HEK293 (cell line): ENCODE measurements around the gene IL17C.

ENCODE experiments used
- CTCF ChIA-PET: fragments of 350-600 bp; formaldehyde crosslinking; extraction: SDS; loops from one replicate; lab custom pipeline; 2021; ENCODE audit warnings: antibody characterized with exemption; lab: Yijun Ruan, JAX
- POLR2A ChIA-PET: fragments of 300-600 bp; formaldehyde crosslinking; extraction: SDS; loops from one replicate; lab custom pipeline; 2020; ENCODE audit warnings: antibody characterized with exemption, inconsistent platforms; lab: Yijun Ruan, JAX
- H3K27ac ChIP-seq: fragments of 200-500 bp; sonication (Bioruptor generic); 2 replicates; pipeline ENCODE4 v1.5.1; 2014; ENCODE audit warnings: low read depth, low read length, control low read depth, inconsistent platforms; ENCODE audit errors: extremely low read depth
- H3K36me3 ChIP-seq, 2 experiments: fragments of 200-500 bp in 1 of 2; sonication (Bioruptor generic) in 1 of 2; 1 replicate in 1 of 2; 2 replicates in 1 of 2; pipeline ENCODE4 v1.5.1; 2014 to 2017; ENCODE audit warnings: inconsistent platforms in 2 of 2, low read length in 2 of 2; ENCODE audit not compliant: control insufficient read depth in 2 of 2, insufficient read depth in 1 of 2
- H3K4me1 ChIP-seq: fragments of 200-500 bp; sonication (Bioruptor generic); 2 replicates; pipeline ENCODE4 v1.5.1; 2014; ENCODE audit warnings: mild to moderate bottlenecking, low read length, inconsistent platforms; ENCODE audit not compliant: control insufficient read depth, insufficient read depth
- H3K4me3 ChIP-seq: 2 replicates; pipeline ENCODE4 v1.5.1; 2011; ENCODE audit warnings: low read depth, mild to moderate bottlenecking, control low read depth, low read length, moderate library complexity
- H3K9me3 ChIP-seq: fragments of 200-500 bp; sonication (Bioruptor generic); 2 replicates; pipeline ENCODE4 v1.5.1; 2014; ENCODE audit warnings: low read depth, low read length, inconsistent platforms; ENCODE audit not compliant: control insufficient read depth, insufficient read depth
- GLIS2 ChIP-seq: fragments of 450-650 bp; formaldehyde crosslinking; IDR thresholded peaks from 2 replicates; pipeline ENCODE4 v1.5.1; 2016; ENCODE audit warnings: missing biosample characterization, missing genetic modification characterization
- SCRT2 ChIP-seq: fragments of 450-650 bp; formaldehyde crosslinking; IDR thresholded peaks from 2 replicates; pipeline ENCODE4 v1.5.1; 2016; ENCODE audit warnings: missing biosample characterization, missing genetic modification characterization
- SP3 ChIP-seq: fragments of 450-650 bp; formaldehyde crosslinking; IDR thresholded peaks from 2 replicates; pipeline ENCODE4 v1.5.1; 2016; ENCODE audit warnings: missing biosample characterization, missing genetic modification characterization
- ZBTB17 ChIP-seq: fragments of 450-650 bp; formaldehyde crosslinking; IDR thresholded peaks from 2 replicates; pipeline ENCODE4 v1.5.1; 2016; ENCODE audit warnings: missing biosample characterization, missing genetic modification characterization
- ZBTB8A ChIP-seq: fragments of 450-650 bp; formaldehyde crosslinking; IDR thresholded peaks from 2 replicates; pipeline ENCODE4 v1.5.1; 2016; ENCODE audit warnings: missing biosample characterization, missing genetic modification characterization
- ZIC2 ChIP-seq: fragments of 450-650 bp; formaldehyde crosslinking; IDR thresholded peaks from 2 replicates; pipeline ENCODE4 v1.5.1; 2016; ENCODE audit warnings: missing biosample characterization, missing genetic modification characterization
- ZNF155 ChIP-seq: fragments of 450-650 bp; formaldehyde crosslinking; IDR thresholded peaks from 2 replicates; pipeline ENCODE4 v1.5.1; 2016; ENCODE audit warnings: missing biosample characterization, missing genetic modification characterization
- ZNF174 ChIP-seq: fragments of 450-650 bp; formaldehyde crosslinking; IDR thresholded peaks from 2 replicates; pipeline ENCODE4 v1.5.0; 2017; ENCODE audit warnings: missing biosample characterization, mild to moderate bottlenecking, missing genetic modification characterization
- ZNF19 ChIP-seq: fragments of 450-650 bp; formaldehyde crosslinking; IDR thresholded peaks from 2 replicates; pipeline ENCODE4; 2016; ENCODE audit warnings: missing biosample characterization, missing genetic modification characterization, low read depth
- ZNF335 ChIP-seq: fragments of 450-650 bp; formaldehyde crosslinking; conservative IDR thresholded peaks from 2 replicates; pipeline ENCODE4 v1.5.1; 2016; ENCODE audit warnings: missing biosample characterization, missing genetic modification characterization
- ZNF391 ChIP-seq: fragments of 450-650 bp; formaldehyde crosslinking; IDR thresholded peaks from 2 replicates; pipeline ENCODE4 v1.5.1; 2016; ENCODE audit warnings: low read depth, missing biosample characterization, missing genetic modification characterization, borderline replicate concordance
- ZNF561 ChIP-seq: fragments of 450-650 bp; IDR thresholded peaks from 2 replicates; pipeline ENCODE4 v1.5.1; 2018; ENCODE audit warnings: missing biosample characterization, missing genetic modification characterization, borderline replicate concordance
- ZNF585B ChIP-seq: fragments of 450-650 bp; formaldehyde crosslinking; IDR thresholded peaks from 2 replicates; pipeline ENCODE4 v1.5.1; 2016; ENCODE audit warnings: missing biosample characterization, missing genetic modification characterization
- ZNF701 ChIP-seq: fragments of 450-650 bp; formaldehyde crosslinking; IDR thresholded peaks from 2 replicates; pipeline ENCODE4 v1.5.1; 2016; ENCODE audit warnings: missing biosample characterization, missing genetic modification characterization
- ZNF768 ChIP-seq: fragments of 450-650 bp; formaldehyde crosslinking; IDR thresholded peaks from 2 replicates; pipeline ENCODE4 v1.5.1; 2018; ENCODE audit warnings: missing biosample characterization, mild to moderate bottlenecking, missing genetic modification characterization
- TF ChIP-seq, protein P1 (sequence below): fragments of 450-650 bp; formaldehyde crosslinking; IDR thresholded peaks from 2 replicates; pipeline ENCODE4 v1.5.1; 2016; ENCODE audit warnings: missing biosample characterization, missing genetic modification characterization
- TF ChIP-seq, protein P2 (sequence below): fragments of 450-650 bp; formaldehyde crosslinking; IDR thresholded peaks from 2 replicates; pipeline ENCODE4 v1.5.1; 2017; ENCODE audit warnings: missing biosample characterization, missing genetic modification characterization
- TF ChIP-seq, protein P3 (sequence below): fragments of 450-650 bp; formaldehyde crosslinking; IDR thresholded peaks from 2 replicates; pipeline ENCODE4 v1.5.1; 2016; ENCODE audit warnings: missing biosample characterization, missing genetic modification characterization
- TF ChIP-seq, protein P4 (sequence below): fragments of 450-650 bp; formaldehyde crosslinking; IDR thresholded peaks from 2 replicates; pipeline ENCODE4 v1.5.1; 2016; ENCODE audit warnings: missing biosample characterization, missing genetic modification characterization, low read depth
- TF ChIP-seq, protein P5 (sequence below): fragments of 450-650 bp; formaldehyde crosslinking; IDR thresholded peaks from 2 replicates; pipeline ENCODE4 v1.5.1; 2016; ENCODE audit warnings: missing biosample characterization, missing genetic modification characterization
- TF ChIP-seq, protein P6 (sequence below): fragments of 450-650 bp; formaldehyde crosslinking; IDR thresholded peaks from 2 replicates; pipeline ENCODE4 v1.5.1; 2016; ENCODE audit warnings: missing biosample characterization, missing genetic modification characterization

The IL17C gene

DNA sequence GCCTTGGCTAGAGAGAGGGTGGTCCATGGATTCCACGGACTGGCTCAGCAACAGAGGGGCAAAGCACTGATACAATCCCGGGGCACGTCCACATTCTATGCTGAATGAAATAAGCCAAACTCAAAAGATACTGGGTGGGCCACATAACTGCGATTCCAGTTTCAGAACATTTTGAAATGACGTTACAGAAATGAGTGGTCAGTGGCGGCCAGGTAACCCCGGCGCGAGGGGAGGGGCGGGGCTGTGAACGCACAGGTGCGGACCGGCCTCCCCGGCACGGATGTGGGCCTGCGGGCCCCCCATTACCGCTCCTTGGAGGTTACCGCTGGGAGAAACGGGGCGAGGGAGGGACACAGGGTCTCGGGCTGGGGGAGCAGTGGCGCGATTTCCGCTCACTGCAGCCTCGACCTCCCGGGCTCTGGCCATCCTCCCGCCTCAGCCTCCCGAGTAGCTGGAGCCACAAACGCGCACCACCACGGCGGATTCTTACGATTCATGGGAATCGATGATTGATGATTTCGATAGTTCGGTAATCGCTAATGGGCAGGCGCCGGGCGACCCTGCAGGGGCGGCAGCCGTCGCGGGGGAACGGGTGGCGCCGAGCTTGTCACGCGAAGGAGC is 24.0 kb downstream of the IL17C start (continued):
- no peak for TF ChIP-seq ZNF585B (tag by site-specific recombination)
- 0 out of 2 replicates have a peak, but pooled peaks have one; percentile 29 for TF ChIP-seq ZNF174 (tag by site-specific recombination)
- TF ChIP-seq, protein P1, sequence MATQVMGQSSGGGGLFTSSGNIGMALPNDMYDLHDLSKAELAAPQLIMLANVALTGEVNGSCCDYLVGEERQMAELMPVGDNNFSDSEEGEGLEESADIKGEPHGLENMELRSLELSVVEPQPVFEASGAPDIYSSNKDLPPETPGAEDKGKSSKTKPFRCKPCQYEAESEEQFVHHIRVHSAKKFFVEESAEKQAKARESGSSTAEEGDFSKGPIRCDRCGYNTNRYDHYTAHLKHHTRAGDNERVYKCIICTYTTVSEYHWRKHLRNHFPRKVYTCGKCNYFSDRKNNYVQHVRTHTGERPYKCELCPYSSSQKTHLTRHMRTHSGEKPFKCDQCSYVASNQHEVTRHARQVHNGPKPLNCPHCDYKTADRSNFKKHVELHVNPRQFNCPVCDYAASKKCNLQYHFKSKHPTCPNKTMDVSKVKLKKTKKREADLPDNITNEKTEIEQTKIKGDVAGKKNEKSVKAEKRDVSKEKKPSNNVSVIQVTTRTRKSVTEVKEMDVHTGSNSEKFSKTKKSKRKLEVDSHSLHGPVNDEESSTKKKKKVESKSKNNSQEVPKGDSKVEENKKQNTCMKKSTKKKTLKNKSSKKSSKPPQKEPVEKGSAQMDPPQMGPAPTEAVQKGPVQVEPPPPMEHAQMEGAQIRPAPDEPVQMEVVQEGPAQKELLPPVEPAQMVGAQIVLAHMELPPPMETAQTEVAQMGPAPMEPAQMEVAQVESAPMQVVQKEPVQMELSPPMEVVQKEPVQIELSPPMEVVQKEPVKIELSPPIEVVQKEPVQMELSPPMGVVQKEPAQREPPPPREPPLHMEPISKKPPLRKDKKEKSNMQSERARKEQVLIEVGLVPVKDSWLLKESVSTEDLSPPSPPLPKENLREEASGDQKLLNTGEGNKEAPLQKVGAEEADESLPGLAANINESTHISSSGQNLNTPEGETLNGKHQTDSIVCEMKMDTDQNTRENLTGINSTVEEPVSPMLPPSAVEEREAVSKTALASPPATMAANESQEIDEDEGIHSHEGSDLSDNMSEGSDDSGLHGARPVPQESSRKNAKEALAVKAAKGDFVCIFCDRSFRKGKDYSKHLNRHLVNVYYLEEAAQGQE, result no peak
- TF ChIP-seq ZNF768 (tag by site-specific recombination), result no peak
- no peak for TF ChIP-seq ZNF701 (tag by site-specific recombination)
- no peak for TF ChIP-seq ZBTB8A
- TF ChIP-seq ZBTB17, result peak; percentile 90
- TF ChIP-seq, protein P2, sequence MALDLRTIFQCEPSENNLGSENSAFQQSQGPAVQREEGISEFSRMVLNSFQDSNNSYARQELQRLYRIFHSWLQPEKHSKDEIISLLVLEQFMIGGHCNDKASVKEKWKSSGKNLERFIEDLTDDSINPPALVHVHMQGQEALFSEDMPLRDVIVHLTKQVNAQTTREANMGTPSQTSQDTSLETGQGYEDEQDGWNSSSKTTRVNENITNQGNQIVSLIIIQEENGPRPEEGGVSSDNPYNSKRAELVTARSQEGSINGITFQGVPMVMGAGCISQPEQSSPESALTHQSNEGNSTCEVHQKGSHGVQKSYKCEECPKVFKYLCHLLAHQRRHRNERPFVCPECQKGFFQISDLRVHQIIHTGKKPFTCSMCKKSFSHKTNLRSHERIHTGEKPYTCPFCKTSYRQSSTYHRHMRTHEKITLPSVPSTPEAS, result no peak
- TF ChIP-seq ZNF391 (tag by site-specific recombination), result no peak
- peak; percentile 29; the same call in 1 of the 2 replicates for TF ChIP-seq GLIS2 (tag by site-specific recombination)
- TF ChIP-seq ZIC2 (tag by site-specific recombination), result no peak

DNA sequence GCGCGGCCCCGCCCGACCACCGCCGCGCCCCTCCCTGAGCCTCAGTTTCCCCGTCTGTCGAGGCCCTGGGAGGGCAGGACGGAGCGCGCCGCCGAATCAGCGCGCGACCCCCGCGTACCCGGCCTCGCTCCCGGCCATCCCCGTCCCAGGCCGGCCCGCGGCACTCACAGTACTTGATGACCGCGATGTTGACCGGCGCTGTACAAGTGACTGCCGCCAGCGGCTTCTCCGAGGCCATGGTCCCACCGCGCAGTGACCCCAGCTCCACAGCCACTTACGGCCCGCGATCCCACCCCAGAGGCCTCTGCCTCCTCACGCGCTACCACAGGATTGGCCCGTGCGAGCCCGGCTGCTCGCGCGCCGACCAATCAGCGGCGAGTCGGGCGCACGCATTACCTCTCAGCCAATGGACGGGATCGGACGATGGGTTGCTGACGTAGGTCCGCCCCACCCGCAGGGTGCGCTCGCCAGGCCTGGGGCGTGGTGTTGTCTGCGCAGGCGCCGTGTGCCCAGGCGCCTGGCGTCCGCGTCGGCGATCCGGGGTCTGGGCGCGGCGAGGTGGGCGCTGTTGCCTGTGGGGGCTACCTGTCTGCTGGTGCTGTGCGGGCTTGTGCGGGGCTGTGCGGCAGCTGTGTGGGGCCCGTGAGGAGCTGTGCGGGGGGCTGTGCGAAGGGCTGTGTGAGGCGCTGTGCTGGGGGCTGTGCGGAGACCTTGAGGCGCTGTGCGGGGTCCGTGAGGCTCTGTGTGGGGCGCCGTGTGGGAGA is 24.7 kb downstream of the IL17C start, which contains the start of gene MVD:
Gene MVD, minus strand, starts transcription at position 249 of the 764 bp plus-strand sequence. Its CDS starts 11 bp downstream, at position 238.
- ChIA-PET CTCF (interaction anchor here (0.6 to 4.1 kb wide), 4 partner anchors 9 to 74 kb away, joined by 3 to 12 read pairs (median 6); no protein-coding TSS in a partner anchor), POLR2A (interaction anchor here (0.6 to 1.3 kb wide), 11 partner anchors 10 to 194 kb away, joined by 3 to 7 read pairs (median 3); partner anchors contain the start of genes CTU2, RNF166, TRAPPC2L and ZC3H18)
- Histone ChIP-seq H3K27ac (peak within 1 kb of the TSS; percentile 79), H3K4me1 (no peaks in the 10 kb centered on the region), H3K36me3 (peaks cover 0 to 2% of the 10 kb centered on the region in 2 experiments; a peak in 1 of 3 replicates), H3K9me3 (no peaks in the 10 kb centered on the region), H3K4me3 (peak within 1 kb of the TSS; percentile 96)
- TF ChIP-seq SP3 (tag by site-specific recombination) (peak; percentile 89), SCRT2 (tag by site-specific recombination) (peak; percentile 18; the same call in 1 of the 2 replicates), ZNF19 (no peak), ZNF155 (no peak), ZNF335 (tag by site-specific recombination) (peak; percentile 90), ZNF561 (tag by site-specific recombination) (0 out of 2 replicates have a peak, but pooled peaks have one; percentile 52)
- TF ChIP-seq, protein P3, sequence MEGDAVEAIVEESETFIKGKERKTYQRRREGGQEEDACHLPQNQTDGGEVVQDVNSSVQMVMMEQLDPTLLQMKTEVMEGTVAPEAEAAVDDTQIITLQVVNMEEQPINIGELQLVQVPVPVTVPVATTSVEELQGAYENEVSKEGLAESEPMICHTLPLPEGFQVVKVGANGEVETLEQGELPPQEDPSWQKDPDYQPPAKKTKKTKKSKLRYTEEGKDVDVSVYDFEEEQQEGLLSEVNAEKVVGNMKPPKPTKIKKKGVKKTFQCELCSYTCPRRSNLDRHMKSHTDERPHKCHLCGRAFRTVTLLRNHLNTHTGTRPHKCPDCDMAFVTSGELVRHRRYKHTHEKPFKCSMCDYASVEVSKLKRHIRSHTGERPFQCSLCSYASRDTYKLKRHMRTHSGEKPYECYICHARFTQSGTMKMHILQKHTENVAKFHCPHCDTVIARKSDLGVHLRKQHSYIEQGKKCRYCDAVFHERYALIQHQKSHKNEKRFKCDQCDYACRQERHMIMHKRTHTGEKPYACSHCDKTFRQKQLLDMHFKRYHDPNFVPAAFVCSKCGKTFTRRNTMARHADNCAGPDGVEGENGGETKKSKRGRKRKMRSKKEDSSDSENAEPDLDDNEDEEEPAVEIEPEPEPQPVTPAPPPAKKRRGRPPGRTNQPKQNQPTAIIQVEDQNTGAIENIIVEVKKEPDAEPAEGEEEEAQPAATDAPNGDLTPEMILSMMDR (tag by site-specific recombination), result peak; percentile 95
- TF ChIP-seq, protein P4, sequence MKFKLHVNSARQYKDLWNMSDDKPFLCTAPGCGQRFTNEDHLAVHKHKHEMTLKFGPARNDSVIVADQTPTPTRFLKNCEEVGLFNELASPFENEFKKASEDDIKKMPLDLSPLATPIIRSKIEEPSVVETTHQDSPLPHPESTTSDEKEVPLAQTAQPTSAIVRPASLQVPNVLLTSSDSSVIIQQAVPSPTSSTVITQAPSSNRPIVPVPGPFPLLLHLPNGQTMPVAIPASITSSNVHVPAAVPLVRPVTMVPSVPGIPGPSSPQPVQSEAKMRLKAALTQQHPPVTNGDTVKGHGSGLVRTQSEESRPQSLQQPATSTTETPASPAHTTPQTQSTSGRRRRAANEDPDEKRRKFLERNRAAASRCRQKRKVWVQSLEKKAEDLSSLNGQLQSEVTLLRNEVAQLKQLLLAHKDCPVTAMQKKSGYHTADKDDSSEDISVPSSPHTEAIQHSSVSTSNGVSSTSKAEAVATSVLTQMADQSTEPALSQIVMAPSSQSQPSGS (tag by site-specific recombination), result no peak
- TF ChIP-seq, protein P5, sequence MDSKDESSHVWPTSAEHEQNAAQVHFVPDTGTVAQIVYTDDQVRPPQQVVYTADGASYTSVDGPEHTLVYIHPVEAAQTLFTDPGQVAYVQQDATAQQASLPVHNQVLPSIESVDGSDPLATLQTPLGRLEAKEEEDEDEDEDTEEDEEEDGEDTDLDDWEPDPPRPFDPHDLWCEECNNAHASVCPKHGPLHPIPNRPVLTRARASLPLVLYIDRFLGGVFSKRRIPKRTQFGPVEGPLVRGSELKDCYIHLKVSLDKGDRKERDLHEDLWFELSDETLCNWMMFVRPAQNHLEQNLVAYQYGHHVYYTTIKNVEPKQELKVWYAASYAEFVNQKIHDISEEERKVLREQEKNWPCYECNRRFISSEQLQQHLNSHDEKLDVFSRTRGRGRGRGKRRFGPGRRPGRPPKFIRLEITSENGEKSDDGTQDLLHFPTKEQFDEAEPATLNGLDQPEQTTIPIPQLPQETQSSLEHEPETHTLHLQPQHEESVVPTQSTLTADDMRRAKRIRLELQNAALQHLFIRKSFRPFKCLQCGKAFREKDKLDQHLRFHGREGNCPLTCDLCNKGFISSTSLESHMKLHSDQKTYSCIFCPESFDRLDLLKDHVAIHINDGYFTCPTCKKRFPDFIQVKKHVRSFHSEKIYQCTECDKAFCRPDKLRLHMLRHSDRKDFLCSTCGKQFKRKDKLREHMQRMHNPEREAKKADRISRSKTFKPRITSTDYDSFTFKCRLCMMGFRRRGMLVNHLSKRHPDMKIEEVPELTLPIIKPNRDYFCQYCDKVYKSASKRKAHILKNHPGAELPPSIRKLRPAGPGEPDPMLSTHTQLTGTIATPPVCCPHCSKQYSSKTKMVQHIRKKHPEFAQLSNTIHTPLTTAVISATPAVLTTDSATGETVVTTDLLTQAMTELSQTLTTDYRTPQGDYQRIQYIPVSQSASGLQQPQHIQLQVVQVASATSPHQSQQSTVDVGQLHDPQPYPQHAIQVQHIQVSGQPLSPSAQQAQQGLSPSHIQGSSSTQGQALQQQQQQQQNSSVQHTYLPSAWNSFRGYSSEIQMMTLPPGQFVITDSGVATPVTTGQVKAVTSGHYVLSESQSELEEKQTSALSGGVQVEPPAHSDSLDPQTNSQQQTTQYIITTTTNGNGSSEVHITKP (tag by site-specific recombination), result peak; percentile 24; the same call in 1 of the 2 replicates
- TF ChIP-seq, protein P6, sequence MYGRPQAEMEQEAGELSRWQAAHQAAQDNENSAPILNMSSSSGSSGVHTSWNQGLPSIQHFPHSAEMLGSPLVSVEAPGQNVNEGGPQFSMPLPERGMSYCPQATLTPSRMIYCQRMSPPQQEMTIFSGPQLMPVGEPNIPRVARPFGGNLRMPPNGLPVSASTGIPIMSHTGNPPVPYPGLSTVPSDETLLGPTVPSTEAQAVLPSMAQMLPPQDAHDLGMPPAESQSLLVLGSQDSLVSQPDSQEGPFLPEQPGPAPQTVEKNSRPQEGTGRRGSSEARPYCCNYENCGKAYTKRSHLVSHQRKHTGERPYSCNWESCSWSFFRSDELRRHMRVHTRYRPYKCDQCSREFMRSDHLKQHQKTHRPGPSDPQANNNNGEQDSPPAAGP (tag by site-specific recombination), result no peak
